Hepatocyte (in vitro differentiated cells): ENCODE results near the gene TTC34. TPM values are rescaled to one million over a fixed set of nuclear protein-coding genes. Genes with fewer than 3 reads are reported as not detected.

Experiments used
- DNase-seq: peaks from one replicate; pipeline ENCODE4 v3.0.0-alpha.2; 2016; ENCODE audit warnings: low spot score
- H2AFZ ChIP-seq: fragments of 200-600 bp; sonication (generic); 2 replicates; pipeline ENCODE4 v1.6.0; 2016; ENCODE audit warnings: antibody characterized with exemption, mild to moderate bottlenecking
- H3K27ac ChIP-seq: fragments of 200-600 bp; sonication (generic); 2 replicates; pipeline ENCODE4 v1.5.1; 2016; ENCODE audit warnings: mild to moderate bottlenecking
- H3K27me3 ChIP-seq: fragments of 200-600 bp; sonication (generic); 2 replicates; pipeline ENCODE4 v1.6.1; 2016
- H3K36me3 ChIP-seq: fragments of 200-600 bp; sonication (generic); replicated peaks from 2 replicates; pipeline ENCODE4 v1.5.1; 2016; ENCODE audit warnings: low read depth; ENCODE audit not compliant: insufficient read depth
- H3K4me1 ChIP-seq: fragments of 200-600 bp; sonication (generic); 2 replicates; pipeline ENCODE4 v1.5.1; 2016; ENCODE audit warnings: mild to moderate bottlenecking, moderate library complexity; ENCODE audit not compliant: insufficient read depth
- H3K4me2 ChIP-seq: fragments of 200-600 bp; sonication (generic); 2 replicates; pipeline ENCODE4 v1.6.0; 2016
- H3K4me3 ChIP-seq: fragments of 200-600 bp; sonication (generic); 2 replicates; pipeline ENCODE4 v1.5.1; 2016; ENCODE audit warnings: mild to moderate bottlenecking
- H3K79me2 ChIP-seq: fragments of 200-600 bp; sonication (generic); 2 replicates; pipeline ENCODE4 v1.6.0; 2017; ENCODE audit warnings: mild to moderate bottlenecking
- H3K9me2 ChIP-seq: fragments of 200-600 bp; sonication (generic); replicated peaks from 2 replicates; pipeline ENCODE4 v1.6.0; 2017; ENCODE audit warnings: mild to moderate bottlenecking; ENCODE audit not compliant: insufficient read depth
- H3K9me3 ChIP-seq: fragments of 200-600 bp; sonication (generic); 2 replicates; pipeline ENCODE4 v1.5.1; 2016; ENCODE audit warnings: low read depth, mild to moderate bottlenecking
- H4K20me1 ChIP-seq: fragments of 200-600 bp; sonication (generic); 2 replicates; pipeline ENCODE4 v1.6.0; 2016; ENCODE audit warnings: mild to moderate bottlenecking; ENCODE audit not compliant: insufficient read depth, poor library complexity, severe bottlenecking
- EZH2 ChIP-seq: fragments of 200-600 bp; sonication (generic); IDR thresholded peaks from 2 replicates; pipeline ENCODE4 v1.6.1; 2016; ENCODE audit warnings: antibody characterized with exemption, mild to moderate bottlenecking, borderline replicate concordance
- EZH2phosphoT487 ChIP-seq: fragments of 200-600 bp; sonication (generic); IDR thresholded peaks from one replicate; pipeline ENCODE4 v1.6.1; 2018; ENCODE audit warnings: antibody characterized with exemption, mild to moderate bottlenecking, low read depth, moderate library complexity; ENCODE audit not compliant: unreplicated experiment, severe bottlenecking
- WGBS: methylation state at CpG from one replicate; pipeline ENCODE4 v1.1.6; 2016; ENCODE audit warnings: low lambda C conversion rate; ENCODE audit errors: missing lambda C conversion rate; 5-methylcytosine and 5-hydroxymethylcytosine counted together
- polyA plus RNA-seq: library from polyadenylated mRNA; unstranded; fragments of >200 nt; fragmentation: Nextera tagmentation; extraction: Ambion mirVana; gene quantifications from 2 replicates; pipeline ENCODE4 v1.2.1, GENCODE V29; 2016
- total RNA-seq: library from RNA; depleted of rRNA; stranded (reverse); fragments of >200 nt; gene quantifications from 2 replicates; pipeline ENCODE4 v1.2.3, GENCODE V29; 2014
- TF ChIP-seq, protein P1 (sequence below): fragments of 200-600 bp; sonication (generic); IDR thresholded peaks from 2 replicates; pipeline ENCODE4 v1.5.1; 2016; ENCODE audit warnings: antibody characterized with exemption, mild to moderate bottlenecking; ENCODE audit not compliant: poor library complexity

The TTC34 gene
- total and polyA plus RNA-seq, 2 experiments from 2014 or later = 0.13 to 0.33 TPM

DNA sequence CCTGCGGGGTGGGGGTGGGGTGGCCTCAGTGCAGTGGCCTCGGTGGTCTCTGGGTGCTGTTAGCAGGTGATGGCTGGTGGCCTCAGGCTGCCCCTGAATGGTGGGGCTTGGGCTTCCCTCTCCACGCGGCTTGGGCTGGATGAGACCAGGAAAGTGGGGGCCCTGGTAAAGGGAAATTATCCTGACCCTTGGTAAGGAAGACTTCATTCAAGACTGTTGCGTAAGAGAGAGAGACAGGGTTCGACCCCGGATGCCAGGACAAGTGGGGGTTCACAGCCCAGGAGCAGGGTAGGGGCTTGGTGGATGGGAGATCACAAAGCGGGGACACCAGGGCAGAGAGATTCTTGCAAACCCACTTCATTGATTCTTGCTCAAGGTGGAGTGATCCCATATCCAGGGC is 5.5 kb upstream of the TTC34 start:
- no peak overlapping the region for H3K4me2 ChIP-seq
- H3K27ac ChIP-seq = no peak overlapping the region
- H3K4me3 ChIP-seq = no peak overlapping the region
- no peak overlapping the region for H2AFZ ChIP-seq
- 87% methylated on average over 8 of the region's 8 CpGs for WGBS
- no peaks in the 10 kb centered on the region for H3K79me2 ChIP-seq
- H3K4me1 ChIP-seq = no peaks in the 10 kb centered on the region
- no peaks in the 10 kb centered on the region for H3K9me2 ChIP-seq
- H3K27me3 ChIP-seq = no peaks in the 10 kb centered on the region
- no peak for DNase-seq
- no peaks in the 10 kb centered on the region for H3K36me3 ChIP-seq
- TF ChIP-seq, protein P1, sequence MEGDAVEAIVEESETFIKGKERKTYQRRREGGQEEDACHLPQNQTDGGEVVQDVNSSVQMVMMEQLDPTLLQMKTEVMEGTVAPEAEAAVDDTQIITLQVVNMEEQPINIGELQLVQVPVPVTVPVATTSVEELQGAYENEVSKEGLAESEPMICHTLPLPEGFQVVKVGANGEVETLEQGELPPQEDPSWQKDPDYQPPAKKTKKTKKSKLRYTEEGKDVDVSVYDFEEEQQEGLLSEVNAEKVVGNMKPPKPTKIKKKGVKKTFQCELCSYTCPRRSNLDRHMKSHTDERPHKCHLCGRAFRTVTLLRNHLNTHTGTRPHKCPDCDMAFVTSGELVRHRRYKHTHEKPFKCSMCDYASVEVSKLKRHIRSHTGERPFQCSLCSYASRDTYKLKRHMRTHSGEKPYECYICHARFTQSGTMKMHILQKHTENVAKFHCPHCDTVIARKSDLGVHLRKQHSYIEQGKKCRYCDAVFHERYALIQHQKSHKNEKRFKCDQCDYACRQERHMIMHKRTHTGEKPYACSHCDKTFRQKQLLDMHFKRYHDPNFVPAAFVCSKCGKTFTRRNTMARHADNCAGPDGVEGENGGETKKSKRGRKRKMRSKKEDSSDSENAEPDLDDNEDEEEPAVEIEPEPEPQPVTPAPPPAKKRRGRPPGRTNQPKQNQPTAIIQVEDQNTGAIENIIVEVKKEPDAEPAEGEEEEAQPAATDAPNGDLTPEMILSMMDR = no peak
- no peak for TF ChIP-seq EZH2
- no peak for TF ChIP-seq EZH2phosphoT487
- H4K20me1 ChIP-seq = no peaks in the 10 kb centered on the region
- H3K9me3 ChIP-seq = no peaks in the 10 kb centered on the region

DNA sequence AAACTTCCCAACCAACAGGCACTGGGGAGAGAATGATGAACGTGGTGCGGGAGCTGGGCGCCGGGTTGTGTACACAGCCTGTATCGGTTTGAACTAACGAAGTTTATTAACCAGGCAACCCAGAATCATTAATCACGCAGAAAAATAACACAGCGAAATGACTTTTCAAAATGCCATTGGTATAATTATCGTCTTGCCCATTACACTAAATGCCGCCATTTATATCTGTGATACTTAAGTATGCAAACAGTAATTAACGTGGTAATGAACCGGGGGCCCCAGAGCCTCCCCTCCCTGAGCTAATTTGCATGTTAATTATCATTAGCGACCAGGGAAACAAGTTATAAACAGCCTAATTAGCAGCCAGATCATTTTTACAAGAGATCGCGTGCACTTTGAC is 5.1 kb upstream of the TTC34 start:
- no peak for DNase-seq
- WGBS = 80% methylated on average over 15 of the region's 15 CpGs
- no peaks in the 10 kb centered on the region for H3K27me3 ChIP-seq

GRCh38 chr1:2805801-2806430 is 4.4 kb upstream of the TTC34 start:
- Histone ChIP-seq H3K9me3 (no peaks in the 10 kb centered on the region), H3K27me3 (no peaks in the 10 kb centered on the region), H3K4me3 (no peak overlapping the region), H3K27ac (no peak overlapping the region), H3K4me1 (no peaks in the 10 kb centered on the region), H3K4me2 (no peak overlapping the region), H2AFZ (no peak overlapping the region), H4K20me1 (no peaks in the 10 kb centered on the region), H3K36me3 (no peaks in the 10 kb centered on the region), H3K9me2 (no peaks in the 10 kb centered on the region), H3K79me2 (no peaks in the 10 kb centered on the region)
- DNase-seq = no peak
- WGBS = 92% methylated on average over 23 of the region's 25 CpGs
- TF ChIP-seq EZH2phosphoT487 (no peak), EZH2 (no peak)
- TF ChIP-seq, protein P1 = no peak

More for the DNA sequence above, 5.1 kb upstream of the TTC34 start:
- H3K36me3 ChIP-seq = no peaks in the 10 kb centered on the region
- no peaks in the 10 kb centered on the region for H3K4me1 ChIP-seq
- TF ChIP-seq EZH2phosphoT487 = no peak
- TF ChIP-seq EZH2 = no peak
- TF ChIP-seq, protein P1 = no peak
- H3K9me3 ChIP-seq = no peaks in the 10 kb centered on the region
- no peaks in the 10 kb centered on the region for H3K9me2 ChIP-seq
- H3K27ac ChIP-seq = no peak overlapping the region
- H4K20me1 ChIP-seq = no peaks in the 10 kb centered on the region
- H3K4me3 ChIP-seq = no peak overlapping the region
- H3K4me2 ChIP-seq = no peak overlapping the region
- H3K79me2 ChIP-seq = no peaks in the 10 kb centered on the region
- no peak overlapping the region for H2AFZ ChIP-seq
